HG03565 (cell line): ENCODE measurements around the gene GPS2.

Source experiments
- ATAC-seq: cut with Tn5 transposase; IDR thresholded peaks from one replicate; pipeline ENCODE4 v1.9.1; 2021; ENCODE audit warnings: mild to moderate bottlenecking, moderate library complexity; ENCODE audit not compliant: unreplicated experiment

Gene GPS2

GRCh38 chr17:7321466-7321865 is 6.3 kb upstream of the GPS2 start:
- ATAC-seq, result no peak

- no peak for ATAC-seq
These were observed 3.1 kb upstream of the GPS2 start for GRCh38 chr17:7318121-7318860.

- no peak for ATAC-seq
These were observed 2.1 kb upstream of the GPS2 start for GRCh38 chr17:7317161-7317803.

GRCh38 chr17:7315570-7316235 is 543 bp upstream of the GPS2 start:
- ATAC-seq, result no peak

GRCh38 chr17:7313890-7314718 is 1.1 kb downstream of the GPS2 start:
- no peak for ATAC-seq

- ATAC-seq, result no peak
These were observed 1.9 kb downstream of the GPS2 start for GRCh38 chr17:7313088-7313889.

- no peak for ATAC-seq
These were observed 2.6 kb downstream of the GPS2 start for GRCh38 chr17:7312432-7313087.

GRCh38 chr17:7311110-7311705 is 4.0 kb downstream of the GPS2 start:
- no peak for ATAC-seq

GRCh38 chr17:7309628-7310027 is 5.5 kb downstream of the GPS2 start:
- no peak for ATAC-seq

GRCh38 chr17:7308625-7309433 is 6.3 kb downstream of the GPS2 start:
- no peak for ATAC-seq

GRCh38 chr17:7307686-7308624 is 7.2 kb downstream of the GPS2 start:
- ATAC-seq, result no peak

- peak; percentile 64 for ATAC-seq
These were observed 8.1 kb downstream of the GPS2 start, which contains the start of gene EIF5A for GRCh38 chr17:7306911-7307685. EIF5A (plus strand) TSS chr17:7307628; CDS start chr17:7309636, 2,008 bp downstream.

- ATAC-seq, result no peak
These were observed 11.0 kb downstream of the GPS2 start for GRCh38 chr17:7304179-7304578.

GRCh38 chr17:7296189-7296861 is 18.8 kb downstream of the GPS2 start:
- no peak for ATAC-seq

- ATAC-seq, result no peak
These were observed 19.7 kb downstream of the GPS2 start for GRCh38 chr17:7295230-7296180.
